ENCODE results near the gene SEPTIN12.

- TF ChIP-seq POLR2A (IDR thresholded peaks at IDR 0.05; ENCODE audit: low read length) (no peak), GATA1 (IDR thresholded peaks at IDR 0.05; ENCODE audit: low read depth, low read length) (no peak)
Observed at GRCh38 chr16:4776141-4776705, 11.9 kb downstream of the SEPTIN12 start.

All from erythroblast (primary cell).